ENCODE measurements around the gene SLC35B4. TPM values are rescaled to one million over a fixed set of nuclear protein-coding genes. Genes with fewer than 3 reads are reported as not detected.

Gene SLC35B4
- total and polyA plus RNA-seq, 2 donors (not counting 1 experiment from before 2014, with no cell fraction given) = 6.0 to 14.8 TPM

DNA sequence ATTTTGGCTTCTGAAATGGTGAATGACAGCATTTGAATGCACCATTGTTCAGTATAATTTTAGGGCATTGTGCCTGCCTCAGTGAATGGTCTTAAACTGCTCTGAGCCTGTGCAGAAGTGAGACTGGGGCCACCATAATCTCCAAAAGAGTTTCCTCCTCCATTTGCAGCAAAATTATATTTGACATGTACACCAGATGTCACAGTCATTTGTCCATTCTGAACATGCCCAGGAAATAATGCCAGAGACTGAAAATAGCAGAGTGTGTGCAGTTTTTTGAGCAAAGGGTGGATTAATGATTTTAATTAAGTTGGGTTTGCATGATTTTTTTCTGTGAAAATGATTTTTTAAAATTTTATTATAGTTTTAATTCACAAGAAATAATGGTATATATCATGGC is 26.4 kb upstream of the SLC35B4 start:
- no peak overlapping the region for H3K4me3 Mint-ChIP-seq
- H3K27ac Mint-ChIP-seq = no peak overlapping the region
- H4K20me1 ChIP-seq (ENCODE audit: control insufficient read depth, insufficient read depth, low read length, poor library complexity, severe bottlenecking) = no peaks in the 10 kb centered on the region
- peaks cover 40% of the 10 kb centered on the region for H3K27me3 Mint-ChIP-seq
- no peaks in the 10 kb centered on the region for H3K9me3 ChIP-seq (ENCODE audit: control extremely low read depth in 1 of 3, control insufficient read depth in 2 of 3, insufficient read depth in 1 of 3, low read length in 2 of 3)
- ChIA-PET POLR2A (no interaction called here), CTCF (interaction anchor here (1.1 kb wide), 1 partner anchor 8 kb away, joined by 3 read pairs; no protein-coding TSS in a partner anchor)
- intact Hi-C loops (cut with micrococcal nuclease) = no loop called here
- no peak for TF ChIP-seq EZH2 (IDR thresholded peaks at IDR 0.05; ENCODE audit: borderline replicate concordance, insufficient read depth, low read depth, low read length, poor library complexity, severe bottlenecking)
- TF ChIP-seq, protein P1, sequence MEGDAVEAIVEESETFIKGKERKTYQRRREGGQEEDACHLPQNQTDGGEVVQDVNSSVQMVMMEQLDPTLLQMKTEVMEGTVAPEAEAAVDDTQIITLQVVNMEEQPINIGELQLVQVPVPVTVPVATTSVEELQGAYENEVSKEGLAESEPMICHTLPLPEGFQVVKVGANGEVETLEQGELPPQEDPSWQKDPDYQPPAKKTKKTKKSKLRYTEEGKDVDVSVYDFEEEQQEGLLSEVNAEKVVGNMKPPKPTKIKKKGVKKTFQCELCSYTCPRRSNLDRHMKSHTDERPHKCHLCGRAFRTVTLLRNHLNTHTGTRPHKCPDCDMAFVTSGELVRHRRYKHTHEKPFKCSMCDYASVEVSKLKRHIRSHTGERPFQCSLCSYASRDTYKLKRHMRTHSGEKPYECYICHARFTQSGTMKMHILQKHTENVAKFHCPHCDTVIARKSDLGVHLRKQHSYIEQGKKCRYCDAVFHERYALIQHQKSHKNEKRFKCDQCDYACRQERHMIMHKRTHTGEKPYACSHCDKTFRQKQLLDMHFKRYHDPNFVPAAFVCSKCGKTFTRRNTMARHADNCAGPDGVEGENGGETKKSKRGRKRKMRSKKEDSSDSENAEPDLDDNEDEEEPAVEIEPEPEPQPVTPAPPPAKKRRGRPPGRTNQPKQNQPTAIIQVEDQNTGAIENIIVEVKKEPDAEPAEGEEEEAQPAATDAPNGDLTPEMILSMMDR (IDR thresholded peaks at IDR 0.05) = no peak
- no peak for ATAC-seq (ENCODE audit: low read depth)
- DNase-seq = no peak
- no peak overlapping the region for H3K4me2 ChIP-seq (replicated peaks; ENCODE audit: low read depth, low read length, poor library complexity, severe bottlenecking)
- H3K79me2 ChIP-seq (ENCODE audit: control insufficient read depth, insufficient read depth, low read length) = no peaks in the 10 kb centered on the region
- H3K9ac ChIP-seq (ENCODE audit: low read length) = no peak overlapping the region
- no peak overlapping the region for H3K4me3 ChIP-seq (ENCODE audit: control extremely low read depth in 1 of 5, extremely low read depth in 1 of 5, insufficient read depth in 1 of 5, low read depth in 2 of 5, low read length in 4 of 5)
- no peaks in the 10 kb centered on the region for H3K4me1 Mint-ChIP-seq
- H3K27me3 ChIP-seq (replicated peaks in 1 of 4; ENCODE audit: control extremely low read depth in 1 of 4, control insufficient read depth in 3 of 4, insufficient read depth in 4 of 4, low read length in 3 of 4) = peaks cover 0 to 12% (median 1%) of the 10 kb centered on the region in 4 experiments
- H3K36me3 ChIP-seq (replicated peaks in 1 of 2; ENCODE audit: control extremely low read depth in 1 of 2, control insufficient read depth in 1 of 2, extremely low read depth in 1 of 2, insufficient read depth in 2 of 2, low read length in 1 of 2) = no peaks in the 10 kb centered on the region
- no peaks in the 10 kb centered on the region for H3K4me1 ChIP-seq (ENCODE audit: control insufficient read depth in 2 of 2, insufficient read depth in 2 of 2, low read length in 2 of 2)
- H3K9me3 Mint-ChIP-seq (ENCODE audit: insufficient read depth) = peaks cover 4% of the 10 kb centered on the region
- no peak overlapping the region for H3K27ac ChIP-seq (ENCODE audit: low read length in 2 of 2)
- H2AFZ ChIP-seq (ENCODE audit: insufficient read depth, low read depth, low read length, poor library complexity, severe bottlenecking) = no peak overlapping the region

DNA sequence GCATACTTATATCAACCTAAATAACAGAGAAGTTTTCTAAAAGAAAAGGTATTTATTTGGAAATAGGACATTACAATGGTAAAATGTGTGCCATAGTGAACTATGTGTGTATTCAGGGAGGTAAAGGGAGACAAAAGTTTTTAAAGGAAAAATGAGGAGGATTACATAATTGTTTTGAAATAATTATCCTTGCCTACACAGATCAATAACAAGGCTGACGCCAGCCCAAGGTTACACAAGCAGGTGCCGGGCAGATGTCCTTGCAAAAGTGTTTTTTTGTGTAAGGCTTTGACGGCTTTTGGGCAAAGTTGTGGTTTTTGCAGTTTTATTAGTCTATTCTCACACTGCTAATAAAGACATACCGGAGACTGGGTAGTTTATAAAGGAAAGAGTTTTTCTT is 22.7 kb upstream of the SLC35B4 start:
- Histone ChIP-seq H3K36me3 (replicated peaks in 1 of 2; ENCODE audit: control extremely low read depth in 1 of 2, control insufficient read depth in 1 of 2, extremely low read depth in 1 of 2, insufficient read depth in 2 of 2, low read length in 1 of 2) (no peaks in the 10 kb centered on the region), H2AFZ (ENCODE audit: insufficient read depth, low read depth, low read length, poor library complexity, severe bottlenecking) (no peak overlapping the region), H3K27ac (ENCODE audit: low read length in 2 of 2) (no peak overlapping the region), H4K20me1 (ENCODE audit: control insufficient read depth, insufficient read depth, low read length, poor library complexity, severe bottlenecking) (no peaks in the 10 kb centered on the region), H3K9me3 (ENCODE audit: control extremely low read depth in 1 of 3, control insufficient read depth in 2 of 3, insufficient read depth in 1 of 3, low read length in 2 of 3) (peaks cover 0 to 3% (median 0%) of the 10 kb centered on the region in 3 donors), H3K9ac (ENCODE audit: low read length) (no peak overlapping the region), H3K4me3 (ENCODE audit: control extremely low read depth in 1 of 5, extremely low read depth in 1 of 5, insufficient read depth in 1 of 5, low read depth in 2 of 5, low read length in 4 of 5) (no peak overlapping the region), H3K4me2 (replicated peaks; ENCODE audit: low read depth, low read length, poor library complexity, severe bottlenecking) (no peak overlapping the region), H3K79me2 (ENCODE audit: control insufficient read depth, insufficient read depth, low read length) (no peaks in the 10 kb centered on the region), H3K27me3 (replicated peaks in 1 of 4; ENCODE audit: control extremely low read depth in 1 of 4, control insufficient read depth in 3 of 4, insufficient read depth in 4 of 4, low read length in 3 of 4) (peaks cover 0 to 3% (median under 1%) of the 10 kb centered on the region in 4 experiments), H3K4me1 (ENCODE audit: control insufficient read depth in 2 of 2, insufficient read depth in 2 of 2, low read length in 2 of 2) (no peaks in the 10 kb centered on the region)
- H3K9me3 Mint-ChIP-seq (ENCODE audit: insufficient read depth) = peaks cover 4% of the 10 kb centered on the region
- no peak overlapping the region for H3K4me3 Mint-ChIP-seq
- ATAC-seq (ENCODE audit: low read depth) (no peak), DNase-seq (no peak)
- no peak overlapping the region for H3K27ac Mint-ChIP-seq
- ChIA-PET POLR2A (no interaction called here), CTCF (no interaction called here)
- no peaks in the 10 kb centered on the region for H3K4me1 Mint-ChIP-seq
- no CpG with 5 or more reads among the region's 4 CpGs for WGBS (ENCODE audit: insufficient coverage)
- intact Hi-C loops (cut with micrococcal nuclease) = no loop called here
- TF ChIP-seq, protein P1 (IDR thresholded peaks at IDR 0.05) = no peak
- no peak for TF ChIP-seq EZH2 (IDR thresholded peaks at IDR 0.05; ENCODE audit: borderline replicate concordance, insufficient read depth, low read depth, low read length, poor library complexity, severe bottlenecking)
- H3K27me3 Mint-ChIP-seq = peaks cover 30% of the 10 kb centered on the region

All from B cell (primary cell).